K562 (cell line): ENCODE measurements around the gene INPP5K. TPM values are rescaled to one million over a fixed set of nuclear protein-coding genes. Genes with fewer than 3 reads are reported as not detected.

Source experiments
- BRCA1 ChIP-seq, 2 experiments: fragments of 450-650 bp in 1 of 2; sonication (generic) in 1 of 2; formaldehyde crosslinking in 1 of 2; IDR thresholded peaks; 2 replicates each; pipeline versions ENCODE4 v1.5.0 to v1.6.1; 2017 to 2020; ENCODE audit warnings: mild to moderate bottlenecking in 1 of 2, missing genetic modification reagents in 1 of 2
- CBFA2T2 ChIP-seq: fragments of 450-650 bp; conservative IDR thresholded peaks from 2 replicates; pipeline ENCODE4 v1.6.1; 2017; ENCODE audit warnings: mild to moderate bottlenecking
- EHMT2 ChIP-seq: fragments of 450-650 bp; IDR thresholded peaks from 2 replicates; pipeline ENCODE4 v1.6.1; 2018; ENCODE audit warnings: antibody characterized with exemption
- EP400 ChIP-seq: fragments of 450-650 bp; IDR thresholded peaks from 2 replicates; pipeline ENCODE4 v1.6.1; 2017; ENCODE audit warnings: antibody characterized with exemption, mild to moderate bottlenecking, moderate library complexity
- KDM2B ChIP-seq: fragments of 250-450 bp; sonication (Bioruptor Pico); IDR thresholded peaks from 2 replicates; pipeline ENCODE4 v1.8.0; 2021; ENCODE audit warnings: mild to moderate bottlenecking, moderate library complexity
- MYC ChIP-seq, 2 experiments: fragments of 250-450 bp in 1 of 2; sonication (Bioruptor Pico) in 1 of 2; IDR thresholded peaks; 2 replicates each; pipeline versions ENCODE4 v1.5.1 to v1.6.1; 2012 to 2021; ENCODE audit warnings: low read depth in 2 of 2, borderline replicate concordance in 1 of 2, improper control_type of control experiment in 1 of 2, low read length in 1 of 2, mild to moderate bottlenecking in 1 of 2, moderate library complexity in 1 of 2
- NCOA4 ChIP-seq: fragments of 450-650 bp; IDR thresholded peaks from 2 replicates; pipeline ENCODE4 v1.6.1; 2018; ENCODE audit warnings: mild to moderate bottlenecking; ENCODE audit not compliant: partially characterized antibody
- NR1H2 ChIP-seq: sonication (generic); formaldehyde crosslinking; IDR thresholded peaks from 2 replicates; pipeline ENCODE4 v1.4.0; 2020; ENCODE audit warnings: mild to moderate bottlenecking, missing genetic modification reagents
- RB1 ChIP-seq: fragments of 450-650 bp; IDR thresholded peaks from 2 replicates; pipeline ENCODE4 v1.6.1; 2017; ENCODE audit warnings: low read depth, mild to moderate bottlenecking
- RBM39 ChIP-seq: fragments of 200-400 bp; formaldehyde crosslinking; optimal IDR thresholded peaks from 2 replicates; pipeline ENCODE3; 2018; ENCODE audit warnings: low read depth, low read length
- STAT5A ChIP-seq: IDR thresholded peaks from 2 replicates; pipeline ENCODE4 v1.6.1; 2012; ENCODE audit warnings: low read length, inconsistent platforms, borderline replicate concordance
- ZNF586 ChIP-seq: fragments of 450-650 bp; formaldehyde crosslinking; conservative IDR thresholded peaks from 2 replicates; pipeline ENCODE4 v1.4.0; 2020; ENCODE audit warnings: mild to moderate bottlenecking, moderate library complexity
- ZNF75A ChIP-seq: fragments of 450-650 bp; formaldehyde crosslinking; IDR thresholded peaks from 2 replicates; pipeline ENCODE4 v1.4.0; 2020; ENCODE audit warnings: mild to moderate bottlenecking
- polyA plus RNA-seq, 8 experiments: library from polyadenylated mRNA; depleted of rRNA in 4 of 8; stranded (reverse) in 5 of 8; unstranded in 3 of 8; fragments of >200 nt; fragmentation: Nextera tagmentation in 2 of 8; fragmentation: Illumina TruSeq in 1 of 8; extraction: Ambion mirVana in 2 of 8; extraction: Trizol in 1 of 8; gene quantifications; 2 replicates each; pipeline versions ENCODE4 v1.2.1 to v1.2.3, GENCODE V29; 2011 to 2014; ENCODE audit warnings: inconsistent platforms in 1 of 8, missing spikeins in 1 of 8
- total RNA-seq, 7 experiments: library from RNA; depleted of rRNA in 6 of 7; stranded (reverse); fragments of >200 nt in 6 of 7; fragmentation: Illumina TruSeq in 2 of 7; extraction: Trizol in 2 of 7; gene quantifications; 2 replicates each; pipeline versions ENCODE4 v1.2.1 to v1.2.3, GENCODE V29; 2011 to 2021; ENCODE audit warnings: low replicate concordance in 1 of 7
- TF ChIP-seq, protein P1 (sequence below): fragments of 250-450 bp; sonication (Bioruptor Pico); IDR thresholded peaks from 2 replicates; pipeline ENCODE4 v1.5.0; 2021
- TF ChIP-seq, protein P2 (sequence below): fragments of 450-650 bp; IDR thresholded peaks from 2 replicates; pipeline ENCODE4 v1.6.1; 2016; ENCODE audit warnings: antibody characterized with exemption
- TF ChIP-seq, protein P3 (sequence below): fragments of 250-450 bp; sonication (Bioruptor Pico); IDR thresholded peaks from 2 replicates; pipeline ENCODE4 v1.8.0; 2022; ENCODE audit warnings: inconsistent platforms
- TF ChIP-seq, protein P4 (sequence below): fragments of 250-450 bp; sonication (Bioruptor Pico); IDR thresholded peaks from 2 replicates; pipeline ENCODE4 v1.4.0; 2020; ENCODE audit warnings: borderline replicate concordance

INPP5K gene
- total and polyA plus RNA-seq, 9 of the 15 experiments (the other 6 are each of a cell fraction or from before 2014, with no cell fraction given): 0.63 to 15.1 (median 10.1) TPM

DNA sequence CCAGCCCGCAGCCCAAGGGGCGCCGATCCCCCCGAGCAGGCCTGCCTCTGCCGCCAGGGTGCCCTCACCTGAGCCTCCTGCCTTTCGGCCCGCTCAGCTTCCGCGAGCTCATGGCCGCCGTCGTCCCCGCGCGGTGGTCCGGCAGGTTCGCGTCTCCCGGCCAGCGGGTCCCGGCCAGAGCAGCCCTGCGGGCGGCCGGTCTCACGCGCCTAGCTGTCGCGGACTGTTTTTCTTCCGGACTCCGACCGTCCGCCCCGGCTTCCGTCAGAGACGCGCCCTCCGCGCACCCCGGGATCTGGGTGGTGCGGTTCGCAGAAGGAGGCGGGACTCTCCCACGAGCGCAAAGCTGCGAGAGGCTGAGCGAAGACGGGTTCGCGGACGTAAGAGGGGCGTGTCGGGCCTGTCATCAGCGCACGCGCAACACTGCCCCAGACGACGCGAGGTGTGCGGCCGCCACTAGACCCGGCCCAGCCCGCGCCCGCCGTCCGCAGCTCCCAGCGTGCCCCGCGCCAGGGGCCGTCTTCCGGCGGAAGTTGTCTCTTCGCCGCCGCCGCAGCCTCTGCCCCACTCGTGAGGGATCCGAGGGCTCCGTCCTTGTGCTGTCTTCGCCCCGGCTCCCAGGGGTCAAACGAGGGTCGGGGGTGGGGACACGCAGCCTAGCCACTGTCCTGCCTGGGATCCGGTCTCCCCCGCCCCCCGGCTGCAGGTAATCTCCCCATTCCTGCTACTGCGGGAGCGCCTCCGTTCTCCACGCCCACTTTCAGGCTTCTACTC lies at the start of gene INPP5K (continued):
- TF ChIP-seq, protein P1, sequence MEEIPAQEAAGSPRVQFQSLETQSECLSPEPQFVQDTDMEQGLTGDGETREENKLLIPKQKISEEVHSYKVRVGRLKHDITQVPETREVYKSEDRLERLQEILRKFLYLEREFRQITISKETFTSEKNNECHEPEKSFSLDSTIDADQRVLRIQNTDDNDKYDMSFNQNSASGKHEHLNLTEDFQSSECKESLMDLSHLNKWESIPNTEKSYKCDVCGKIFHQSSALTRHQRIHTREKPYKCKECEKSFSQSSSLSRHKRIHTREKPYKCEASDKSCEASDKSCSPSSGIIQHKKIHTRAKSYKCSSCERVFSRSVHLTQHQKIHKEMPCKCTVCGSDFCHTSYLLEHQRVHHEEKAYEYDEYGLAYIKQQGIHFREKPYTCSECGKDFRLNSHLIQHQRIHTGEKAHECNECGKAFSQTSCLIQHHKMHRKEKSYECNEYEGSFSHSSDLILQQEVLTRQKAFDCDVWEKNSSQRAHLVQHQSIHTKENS: no peak
- TF ChIP-seq BRCA1 (IDR thresholded peaks at IDR 0.05) (no peak), BRCA1 (CRISPR knock-in tag; IDR thresholded peaks at IDR 0.05) (no peak), RBM39 (no peak), NR1H2 (CRISPR knock-in tag) (no peak), RB1 (no peak; the same call in 1 of the 2 replicates), EP400 (peak; percentile 50), CBFA2T2 (no peak), STAT5A (no peak), ZNF75A (no peak), NCOA4 (no peak), MYC (IDR thresholded peaks at IDR 0.05; ENCODE audit: low read depth, low read length) (no peak; the same call in 1 of the 2 replicates), MYC (CRISPR knock-in tag; IDR thresholded peaks at IDR 0.05; ENCODE audit: borderline replicate concordance, low read depth) (no peak), KDM2B (CRISPR knock-in tag) (no peak), ZNF586 (CRISPR knock-in tag) (no peak), EHMT2 (no peak)
- TF ChIP-seq, protein P2, sequence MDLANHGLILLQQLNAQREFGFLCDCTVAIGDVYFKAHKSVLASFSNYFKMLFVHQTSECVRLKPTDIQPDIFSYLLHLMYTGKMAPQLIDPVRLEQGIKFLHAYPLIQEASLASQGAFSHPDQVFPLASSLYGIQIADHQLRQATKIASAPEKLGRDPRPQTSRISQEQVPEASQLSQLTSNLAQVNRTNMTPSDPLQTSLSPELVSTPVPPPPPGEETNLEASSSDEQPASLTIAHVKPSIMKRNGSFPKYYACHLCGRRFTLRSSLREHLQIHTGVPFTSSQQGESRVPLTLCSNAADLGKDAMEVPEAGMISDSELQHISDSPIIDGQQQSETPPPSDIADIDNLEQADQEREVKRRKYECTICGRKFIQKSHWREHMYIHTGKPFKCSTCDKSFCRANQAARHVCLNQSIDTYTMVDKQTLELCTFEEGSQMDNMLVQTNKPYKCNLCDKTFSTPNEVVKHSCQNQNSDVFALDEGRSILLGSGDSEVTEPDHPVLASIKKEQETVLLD: peak; percentile 41; the same call in 1 of the 2 replicates
- TF ChIP-seq, protein P3, sequence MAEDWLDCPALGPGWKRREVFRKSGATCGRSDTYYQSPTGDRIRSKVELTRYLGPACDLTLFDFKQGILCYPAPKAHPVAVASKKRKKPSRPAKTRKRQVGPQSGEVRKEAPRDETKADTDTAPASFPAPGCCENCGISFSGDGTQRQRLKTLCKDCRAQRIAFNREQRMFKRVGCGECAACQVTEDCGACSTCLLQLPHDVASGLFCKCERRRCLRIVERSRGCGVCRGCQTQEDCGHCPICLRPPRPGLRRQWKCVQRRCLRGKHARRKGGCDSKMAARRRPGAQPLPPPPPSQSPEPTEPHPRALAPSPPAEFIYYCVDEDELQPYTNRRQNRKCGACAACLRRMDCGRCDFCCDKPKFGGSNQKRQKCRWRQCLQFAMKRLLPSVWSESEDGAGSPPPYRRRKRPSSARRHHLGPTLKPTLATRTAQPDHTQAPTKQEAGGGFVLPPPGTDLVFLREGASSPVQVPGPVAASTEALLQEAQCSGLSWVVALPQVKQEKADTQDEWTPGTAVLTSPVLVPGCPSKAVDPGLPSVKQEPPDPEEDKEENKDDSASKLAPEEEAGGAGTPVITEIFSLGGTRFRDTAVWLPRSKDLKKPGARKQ (CRISPR knock-in tag): no peak
- TF ChIP-seq, protein P4, sequence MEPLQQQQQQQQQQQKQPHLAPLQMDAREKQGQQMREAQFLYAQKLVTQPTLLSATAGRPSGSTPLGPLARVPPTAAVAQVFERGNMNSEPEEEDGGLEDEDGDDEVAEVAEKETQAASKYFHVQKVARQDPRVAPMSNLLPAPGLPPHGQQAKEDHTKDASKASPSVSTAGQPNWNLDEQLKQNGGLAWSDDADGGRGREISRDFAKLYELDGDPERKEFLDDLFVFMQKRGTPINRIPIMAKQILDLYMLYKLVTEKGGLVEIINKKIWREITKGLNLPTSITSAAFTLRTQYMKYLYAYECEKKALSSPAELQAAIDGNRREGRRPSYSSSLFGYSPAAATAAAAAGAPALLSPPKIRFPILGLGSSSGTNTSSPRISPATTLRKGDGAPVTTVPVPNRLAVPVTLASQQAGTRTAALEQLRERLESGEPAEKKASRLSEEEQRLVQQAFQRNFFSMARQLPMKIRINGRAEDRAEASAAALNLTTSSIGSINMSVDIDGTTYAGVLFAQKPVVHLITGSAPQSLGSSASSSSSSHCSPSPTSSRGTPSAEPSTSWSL: no peak
